GM12891 (cell line): ENCODE results near the gene HMCN2.

Experiments
- POLR2A ChIP-seq: IDR thresholded peaks from 2 replicates; pipeline ENCODE4 v1.6.1; 2011; ENCODE audit warnings: low read depth, low read length, control low read depth
- POLR2AphosphoS5 ChIP-seq: IDR thresholded peaks from 2 replicates; pipeline ENCODE4 v1.6.1; 2011; ENCODE audit warnings: low read depth, low read length, control low read depth
- TAF1 ChIP-seq: IDR thresholded peaks from 2 replicates; pipeline ENCODE4 v1.6.1; 2011; ENCODE audit warnings: low read depth, low read length, control low read depth

- TF ChIP-seq POLR2AphosphoS5 (no peak), POLR2A (no peak), TAF1 (no peak)
Measured at GRCh38 chr9:130432796-130433167, 167.2 kb downstream of the HMCN2 start.
